Loucy (cell line): Measurements from ENCODE around the gene CAMK2A.

Experiments
- EZH2phosphoT487 ChIP-seq: fragments of 200-600 bp; IDR thresholded peaks from 2 replicates; pipeline ENCODE4 v1.6.1; 2018; ENCODE audit warnings: antibody characterized with exemption, mild to moderate bottlenecking, moderate library complexity, borderline replicate concordance
- TF ChIP-seq, protein P1 (sequence below): fragments of 200-600 bp; sonication (generic); conservative IDR thresholded peaks from 2 replicates; pipeline ENCODE4 v1.5.1; 2014; ENCODE audit warnings: mild to moderate bottlenecking, antibody characterized with exemption, low read length

DNA sequence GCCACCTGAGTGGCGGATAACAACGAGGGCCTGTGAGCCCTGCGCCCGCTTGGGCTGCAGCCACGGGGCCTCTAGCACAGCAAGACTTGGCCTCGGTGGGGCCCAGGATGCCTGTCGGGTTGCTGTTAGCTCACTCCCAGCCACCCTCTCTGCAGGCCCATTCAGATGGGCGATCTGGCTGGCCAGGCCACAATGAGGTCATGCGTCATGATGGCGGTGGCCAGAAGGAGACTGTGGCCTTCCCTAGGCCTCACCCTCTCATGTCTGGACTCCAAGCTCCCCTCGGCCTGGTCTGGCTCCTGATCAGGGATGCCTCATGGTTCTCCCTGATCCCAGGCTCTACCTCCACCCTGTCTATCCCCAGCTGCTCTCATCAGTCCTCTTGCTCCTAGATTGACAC is 49.0 kb upstream of the CAMK2A start:
- TF ChIP-seq EZH2phosphoT487 = no peak
- TF ChIP-seq, protein P1, sequence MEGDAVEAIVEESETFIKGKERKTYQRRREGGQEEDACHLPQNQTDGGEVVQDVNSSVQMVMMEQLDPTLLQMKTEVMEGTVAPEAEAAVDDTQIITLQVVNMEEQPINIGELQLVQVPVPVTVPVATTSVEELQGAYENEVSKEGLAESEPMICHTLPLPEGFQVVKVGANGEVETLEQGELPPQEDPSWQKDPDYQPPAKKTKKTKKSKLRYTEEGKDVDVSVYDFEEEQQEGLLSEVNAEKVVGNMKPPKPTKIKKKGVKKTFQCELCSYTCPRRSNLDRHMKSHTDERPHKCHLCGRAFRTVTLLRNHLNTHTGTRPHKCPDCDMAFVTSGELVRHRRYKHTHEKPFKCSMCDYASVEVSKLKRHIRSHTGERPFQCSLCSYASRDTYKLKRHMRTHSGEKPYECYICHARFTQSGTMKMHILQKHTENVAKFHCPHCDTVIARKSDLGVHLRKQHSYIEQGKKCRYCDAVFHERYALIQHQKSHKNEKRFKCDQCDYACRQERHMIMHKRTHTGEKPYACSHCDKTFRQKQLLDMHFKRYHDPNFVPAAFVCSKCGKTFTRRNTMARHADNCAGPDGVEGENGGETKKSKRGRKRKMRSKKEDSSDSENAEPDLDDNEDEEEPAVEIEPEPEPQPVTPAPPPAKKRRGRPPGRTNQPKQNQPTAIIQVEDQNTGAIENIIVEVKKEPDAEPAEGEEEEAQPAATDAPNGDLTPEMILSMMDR = no peak
